ENCODE results near the gene MYCN. TPM values are rescaled to one million over a fixed set of nuclear protein-coding genes. Genes with fewer than 3 reads are reported as not detected.

MYCN gene
- total and polyA plus RNA-seq, 2 of the 13 experiments (the other 11 are each of a cell fraction or from before 2014, with no cell fraction given) = not detected

GRCh38 chr2:15952451-15953146, 12.2 kb downstream of the MYCN start (continued):
- no peak for TF ChIP-seq SMARCC2 (IDR thresholded peaks at IDR 0.05)
- TF ChIP-seq SMAD9 (CRISPR knock-in tag; IDR thresholded peaks at IDR 0.05) = no peak

DNA sequence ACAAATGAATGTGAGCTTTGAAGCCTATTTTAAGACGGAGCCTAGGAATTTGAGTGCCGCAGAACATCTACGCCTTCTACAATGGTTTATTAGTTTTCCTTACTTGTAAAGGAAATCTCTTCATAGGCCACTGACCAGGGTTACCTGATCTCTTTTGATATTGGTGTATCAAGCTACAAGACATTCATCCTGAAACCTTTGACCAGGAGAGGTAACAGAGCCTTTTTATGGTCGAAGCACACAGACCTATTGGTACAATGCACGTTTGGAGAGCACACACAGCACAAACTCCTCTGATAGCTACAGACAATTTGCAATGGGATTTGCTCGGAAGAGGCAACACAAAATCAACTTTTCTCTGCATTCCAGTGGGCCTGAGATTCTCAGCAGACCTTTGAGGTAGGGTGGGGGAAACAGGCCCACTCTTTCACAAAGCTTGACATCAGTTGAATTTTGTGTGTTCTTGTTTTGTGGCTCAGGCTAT, 12.8 kb downstream of the MYCN start:
- ChIA-PET POLR2A (no interaction called here), CTCF (ENCODE audit: low intra/inter-chr PET ratio, low total read pairs) (no interaction called here)
- ATAC-seq = no peak

More for the DNA sequence above, 12.8 kb downstream of the MYCN start:
- Histone ChIP-seq H3K27me3 (ENCODE audit: control insufficient read depth in 1 of 2, insufficient read depth in 2 of 2, low read length in 2 of 2) (peaks cover 0 to 20% of the 10 kb centered on the region in 2 experiments; a peak in 2 of 5 replicates), H3K4me3 (replicated peaks in 1 of 3; ENCODE audit: insufficient read depth in 1 of 3, low read depth in 2 of 3, low read length in 3 of 3) (no peak overlapping the region), H4K20me1 (ENCODE audit: insufficient read depth, low read length) (no peaks in the 10 kb centered on the region), H3K79me2 (ENCODE audit: insufficient read depth, low read length) (no peaks in the 10 kb centered on the region), H3K9ac (ENCODE audit: insufficient read depth, low read depth, low read length) (no peak overlapping the region), H2AFZ (ENCODE audit: low read length) (no peak overlapping the region), H3K4me2 (ENCODE audit: low read depth, low read length) (no peak overlapping the region), H3K27ac (ENCODE audit: extremely low read length, insufficient read depth, low read length) (no peak overlapping the region), H3K4me1 (ENCODE audit: insufficient read depth, low read length) (no peaks in the 10 kb centered on the region), H3K36me3 (replicated peaks in 1 of 2; ENCODE audit: control insufficient read depth in 1 of 2, insufficient read depth in 2 of 2, low read length in 2 of 2) (no peaks in the 10 kb centered on the region), H3K9me3 (ENCODE audit: low read length) (no peaks in the 10 kb centered on the region)
- no peak for FAIRE-seq
- TF ChIP-seq ZBTB26 (CRISPR knock-in tag; IDR thresholded peaks at IDR 0.05; ENCODE audit: borderline replicate concordance) = no peak
- no peak for TF ChIP-seq ZNF282 (IDR thresholded peaks at IDR 0.05; ENCODE audit: partially characterized antibody)
- no peak for TF ChIP-seq ZNF556 (CRISPR knock-in tag; IDR thresholded peaks at IDR 0.05; ENCODE audit: borderline replicate concordance)
- no peak for TF ChIP-seq NFYC (CRISPR knock-in tag; IDR thresholded peaks at IDR 0.05)
- intact Hi-C loops (cut with micrococcal nuclease; ENCODE audit: unreplicated experiment) (no loop called here), in situ Hi-C loops (cut with HindIII; ENCODE audit: extremely low pct_ligation_motif_present, low pct_unique_long_range_greater_than_20kb) (no loop called here)
- no peak for DNase-seq (ENCODE audit: low spot score)
- BruUV-seq (replicated peaks) = no TSS peak
- 45% methylated on average over 6 of the region's 6 CpGs for WGBS (ENCODE audit: low lambda C conversion rate)

Data from HepG2 (cell line).